ENCODE data around the gene PHLDA1. TPM values are rescaled to one million over a fixed set of nuclear protein-coding genes. Genes with fewer than 3 reads are reported as not detected.

PHLDA1 gene
- total RNA-seq, 4 donors from 2014 or later, result 45.2 to 73.1 (median 57.5) TPM

GRCh38 chr12:76030341-76031080 lies 1.1 kb downstream of the PHLDA1 start:
- H3K4me1 ChIP-seq, result peaks cover 30 to 33% of the 10 kb centered on the region in 2 donors
- intact Hi-C loops (cut with DNase I), result loop anchor here (10.0 kb wide), 2 partner anchors 116 to 476 kb away; no protein-coding TSS in a partner anchor
- peak; percentile 38 to 51 for DNase-seq

GRCh38 chr12:76029982-76030340 lies 1.6 kb downstream of the PHLDA1 start:
- TF ChIP-seq CTCF (IDR thresholded peaks at IDR 0.05) (no peak), POLR2A (IDR thresholded peaks at IDR 0.05) (no peak)
- intact Hi-C loops (cut with DNase I), result loop anchor here (10.0 kb wide), 3 partner anchors 115 to 475 kb away; no protein-coding TSS in a partner anchor
- no peaks in the 10 kb centered on the region for H3K9me3 ChIP-seq
- WGBS, 2 donors, result 2 to 3% methylated on average over 22 of the region's 22 CpGs
- DNase-seq, result peak; percentile 23 to 32
- peaks cover 33% of the 10 kb centered on the region in 2 donors for H3K4me1 ChIP-seq
- H3K36me3 ChIP-seq, result peaks cover 0 to 11% of the 10 kb centered on the region in 2 donors
- peak overlapping the region; percentile 95 to 99 (median 98) for H3K27ac ChIP-seq
- H3K4me3 ChIP-seq (replicated peaks in 1 of 3), result peak overlapping the region; percentile 86 to 90 (median 89)
- H3K27me3 ChIP-seq, result no peaks in the 10 kb centered on the region

More at GRCh38 chr12:76030341-76031080, 1.1 kb downstream of the PHLDA1 start:
- no peaks in the 10 kb centered on the region for H3K27me3 ChIP-seq
- H3K36me3 ChIP-seq, result peaks cover 0 to 11% of the 10 kb centered on the region in 2 donors
- H3K27ac ChIP-seq, result peak overlapping the region; percentile 95 to 99 (median 98)
- WGBS, 2 donors, result 1% methylated on average over 21 to 30 of the region's 40 CpGs
- H3K9me3 ChIP-seq, result no peaks in the 10 kb centered on the region
- no peak for TF ChIP-seq CTCF (IDR thresholded peaks at IDR 0.05)
- no peak for TF ChIP-seq POLR2A (IDR thresholded peaks at IDR 0.05)
- H3K4me3 ChIP-seq (replicated peaks in 1 of 3), result peak overlapping the region; percentile 86 to 90 (median 89)

- 16 to 28% methylated on average over 3 of the region's 3 CpGs for WGBS, 2 donors
- Histone ChIP-seq H3K4me1 (peaks cover 23 to 28% of the 10 kb centered on the region in 2 donors), H3K9me3 (no peaks in the 10 kb centered on the region), H3K27me3 (no peaks in the 10 kb centered on the region), H3K4me3 (replicated peaks in 1 of 3) (peak overlapping the region in 2 of 3 donors; percentile 86 to 89), H3K36me3 (peaks cover 0 to 11% of the 10 kb centered on the region in 2 donors), H3K27ac (peak overlapping the region; percentile 95 to 99 (median 98))
- DNase-seq, result no peak
- TF ChIP-seq CTCF (IDR thresholded peaks at IDR 0.05), result no peak
- no peak for TF ChIP-seq POLR2A (IDR thresholded peaks at IDR 0.05)
- intact Hi-C loops (cut with DNase I), result loop anchor here (10.0 kb wide), 1 partner anchor 304 kb away; no protein-coding TSS in a partner anchor
Observed at GRCh38 chr12:76028571-76029277, 2.9 kb downstream of the PHLDA1 start.

- TF ChIP-seq CTCF (IDR thresholded peaks at IDR 0.05), result no peak
- no peak for TF ChIP-seq POLR2A (IDR thresholded peaks at IDR 0.05)
- Histone ChIP-seq H3K27ac (peak overlapping the region; percentile 95 to 99 (median 98)), H3K27me3 (no peaks in the 10 kb centered on the region), H3K4me1 (peaks cover 14 to 23% of the 10 kb centered on the region in 2 donors), H3K4me3 (replicated peaks in 1 of 3) (no peak overlapping the region), H3K36me3 (peaks cover 0 to 11% of the 10 kb centered on the region in 2 donors), H3K9me3 (no peaks in the 10 kb centered on the region)
- intact Hi-C loops (cut with DNase I), result loop anchor here (10.0 kb wide), 1 partner anchor 302 kb away; no protein-coding TSS in a partner anchor
- no peak for DNase-seq
- 79 to 85% methylated on average over 1 of the region's 1 CpG for WGBS, 2 donors
Observed at GRCh38 chr12:76026643-76027063, 4.9 kb downstream of the PHLDA1 start.

Measured in thyroid gland (tissue), 4 donors.